Amniotic stem cell (primary cell): ENCODE measurements around the gene EFCAB6.
"Not testable (repeated sequence)": the region's sequence is repeated elsewhere in the genome, so short reads cannot be mapped to it uniquely, and the experiment has no call there.

Experiments
- DNase-seq: peaks from one replicate; lab custom pipeline; 2025; lab: John Stamatoyannopoulos, UW

EFCAB6 gene

GRCh38 chr22:43720716-43721115 lies 91.4 kb downstream of the EFCAB6 start:
- DNase-seq, result no peak

- DNase-seq, result no peak
These were observed 98.0 kb downstream of the EFCAB6 start for GRCh38 chr22:43714104-43714503.

GRCh38 chr22:43711681-43712080 lies 100.4 kb downstream of the EFCAB6 start:
- no peak for DNase-seq

GRCh38 chr22:43707648-43708047 lies 104.5 kb downstream of the EFCAB6 start:
- DNase-seq, result no peak

- DNase-seq, result no peak
These were observed 105.4 kb downstream of the EFCAB6 start for GRCh38 chr22:43706571-43707328.

GRCh38 chr22:43706151-43706550 lies 106.0 kb downstream of the EFCAB6 start:
- DNase-seq, result no peak

GRCh38 chr22:43704051-43704450 lies 108.1 kb downstream of the EFCAB6 start:
- DNase-seq, result no peak

- no peak for DNase-seq
These were observed 113.7 kb downstream of the EFCAB6 start for GRCh38 chr22:43698403-43698802.

GRCh38 chr22:43697894-43698293 lies 114.2 kb downstream of the EFCAB6 start:
- no peak for DNase-seq

GRCh38 chr22:43693249-43693648 lies 118.9 kb downstream of the EFCAB6 start:
- no peak for DNase-seq

- no peak for DNase-seq
These were observed 122.7 kb downstream of the EFCAB6 start for GRCh38 chr22:43689356-43689755.

- DNase-seq, result no peak
These were observed 129.3 kb downstream of the EFCAB6 start for GRCh38 chr22:43682851-43683250.

- no peak for DNase-seq
These were observed 130.3 kb downstream of the EFCAB6 start for GRCh38 chr22:43681731-43682360.

GRCh38 chr22:43670513-43670912 lies 141.6 kb downstream of the EFCAB6 start:
- DNase-seq, result no peak

GRCh38 chr22:43669190-43669589 lies 142.9 kb downstream of the EFCAB6 start:
- DNase-seq, result no peak

- no peak for DNase-seq
These were observed 144.4 kb downstream of the EFCAB6 start for GRCh38 chr22:43667656-43668055.

GRCh38 chr22:43666457-43666856 lies 145.6 kb downstream of the EFCAB6 start:
- DNase-seq, result no peak

GRCh38 chr22:43658823-43659222 lies 153.3 kb downstream of the EFCAB6 start:
- DNase-seq, result no peak

GRCh38 chr22:43656581-43656980 lies 155.5 kb downstream of the EFCAB6 start:
- DNase-seq, result not testable (repeated sequence)

- DNase-seq, result no peak
These were observed 157.8 kb downstream of the EFCAB6 start for GRCh38 chr22:43654271-43654670.

- DNase-seq, result no peak
These were observed 159.3 kb downstream of the EFCAB6 start for GRCh38 chr22:43652845-43653244.

- no peak for DNase-seq
These were observed 168.7 kb downstream of the EFCAB6 start for GRCh38 chr22:43643387-43643786.

GRCh38 chr22:43642319-43643206 lies 169.5 kb downstream of the EFCAB6 start:
- no peak for DNase-seq
